Hypothalamus (tissue), 51 donors: ENCODE measurements around the gene ARGFX.
"Not testable (repeated sequence)": the region's sequence is repeated elsewhere in the genome, so short reads cannot be mapped to it uniquely, and the experiment has no call there.

Experiments used
- DNase-seq, 51 donors: peaks; one replicate each; lab custom pipeline; 2025; lab: John Stamatoyannopoulos, UW

The ARGFX gene

DNA sequence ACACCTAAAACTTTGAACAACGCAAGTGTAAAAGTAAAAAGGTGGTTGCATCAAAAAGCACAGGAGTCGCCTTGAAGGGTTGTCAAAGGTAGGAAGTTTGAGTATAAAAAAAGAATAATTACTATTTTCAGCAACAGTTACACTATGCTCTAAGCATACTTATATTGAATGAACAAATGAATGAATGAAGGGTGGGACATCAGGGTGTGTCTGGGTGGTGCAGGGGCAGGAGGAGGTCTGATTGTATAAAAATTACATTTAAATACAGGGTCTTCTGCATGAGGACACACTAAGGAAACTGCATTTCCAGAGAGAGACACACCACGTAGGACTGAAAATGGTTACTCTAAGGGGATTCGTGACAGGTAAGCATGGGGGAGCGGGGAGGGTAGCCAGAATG lies at the start of gene ARGFX:
TSS of gene ARGFX (plus strand) at position 301 of the 400 bp plus-strand sequence. CDS start 2,765 bp downstream, outside the sequence.
- no peak for DNase-seq

GRCh38 chr3:121517953-121518655 lies 49.6 kb upstream of the ARGFX start:
- no peak for DNase-seq

GRCh38 chr3:121520510-121520909 lies 47.2 kb upstream of the ARGFX start:
- DNase-seq = no peak

DNA sequence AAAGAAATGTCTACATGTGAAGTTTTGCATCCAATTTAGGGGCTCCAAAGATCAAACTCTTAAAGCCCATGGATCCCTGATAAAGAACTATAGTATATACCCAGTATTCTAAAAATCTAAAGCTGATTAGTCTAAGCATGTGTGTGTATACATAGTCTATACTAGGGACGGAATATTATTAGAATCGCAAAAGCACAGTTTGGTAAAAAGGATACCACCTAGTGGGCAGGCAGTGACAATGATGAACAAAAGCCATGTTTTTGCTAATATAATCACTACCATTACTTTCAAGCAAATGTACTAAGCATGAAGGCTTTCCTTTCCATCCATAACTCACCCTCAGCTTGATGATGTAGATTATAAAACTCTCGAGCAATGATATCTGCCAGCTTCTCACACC lies 38.4 kb upstream of the ARGFX start:
- no peak for DNase-seq

- DNase-seq = no peak
Measured at GRCh38 chr3:121531269-121531668, 36.5 kb upstream of the ARGFX start.

DNA sequence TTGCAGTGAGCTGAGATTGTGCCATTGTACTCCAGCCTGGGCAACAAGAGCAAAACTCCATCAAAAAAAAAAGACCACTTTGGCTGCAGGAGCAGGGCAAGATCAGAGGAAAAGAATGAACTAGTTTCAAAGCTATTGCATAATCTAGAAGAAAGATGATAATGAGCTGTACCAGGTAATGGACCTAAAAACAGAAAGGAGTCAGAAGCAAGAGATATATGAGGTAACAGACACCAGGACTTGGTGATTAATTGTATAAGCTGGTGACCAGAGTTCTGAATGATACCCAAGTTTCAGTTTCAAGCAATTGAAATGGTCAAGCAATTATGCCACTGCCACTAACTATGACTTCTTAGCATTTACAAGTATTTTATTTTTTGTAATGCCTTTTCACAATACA lies 24.8 kb upstream of the ARGFX start:
- no peak for DNase-seq

GRCh38 chr3:121545049-121545573 lies 22.6 kb upstream of the ARGFX start:
- DNase-seq = no peak

DNA sequence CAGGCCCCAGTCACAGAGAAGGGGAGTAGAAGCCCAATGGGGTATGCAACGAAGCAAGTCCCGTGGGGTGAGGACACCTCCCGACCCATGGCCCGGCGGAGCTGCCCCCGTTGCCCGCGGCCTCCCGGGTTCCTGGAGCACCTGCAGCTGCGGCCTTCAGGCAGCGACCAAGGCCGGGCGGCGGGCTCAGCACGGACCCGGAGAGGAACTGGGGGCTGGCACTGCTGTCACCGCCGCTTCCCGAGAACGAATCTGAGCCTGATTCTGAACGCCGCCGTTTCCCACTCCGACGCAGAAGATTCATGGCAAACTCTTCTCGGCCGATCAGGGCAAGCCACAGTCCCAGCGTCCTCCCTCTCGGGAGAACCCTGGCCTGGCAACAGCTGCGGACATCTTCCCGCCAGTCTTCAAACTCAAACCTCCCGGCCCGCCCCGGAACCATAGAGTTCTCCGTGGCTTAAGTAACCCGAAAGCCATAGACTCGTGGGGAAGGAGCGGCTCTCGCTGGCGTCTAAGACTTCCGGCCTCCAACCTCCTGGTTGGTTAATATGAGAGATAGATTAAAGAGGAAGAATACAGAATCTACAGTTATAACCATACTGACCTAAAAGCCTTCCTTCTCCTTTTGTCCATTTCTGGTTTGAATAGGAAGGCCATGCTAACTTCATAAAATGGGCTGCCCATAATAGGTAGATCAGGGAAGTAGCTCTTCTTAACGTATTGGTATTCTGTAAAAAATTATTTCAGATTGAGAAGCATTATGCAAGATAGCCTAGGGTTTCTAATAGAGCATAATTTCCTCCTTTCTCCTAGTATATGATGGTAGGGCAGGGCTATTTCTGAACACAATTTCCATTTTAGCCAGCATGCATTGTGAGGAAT lies 21.9 kb upstream of the ARGFX start, which contains the start of gene POLQ:
TSS of gene POLQ (minus strand) at position 415 of the 882 bp plus-strand sequence. CDS start at position 304, 111 bp downstream.
- DNase-seq = peak; percentile 10 to 95 (median 82)

DNA sequence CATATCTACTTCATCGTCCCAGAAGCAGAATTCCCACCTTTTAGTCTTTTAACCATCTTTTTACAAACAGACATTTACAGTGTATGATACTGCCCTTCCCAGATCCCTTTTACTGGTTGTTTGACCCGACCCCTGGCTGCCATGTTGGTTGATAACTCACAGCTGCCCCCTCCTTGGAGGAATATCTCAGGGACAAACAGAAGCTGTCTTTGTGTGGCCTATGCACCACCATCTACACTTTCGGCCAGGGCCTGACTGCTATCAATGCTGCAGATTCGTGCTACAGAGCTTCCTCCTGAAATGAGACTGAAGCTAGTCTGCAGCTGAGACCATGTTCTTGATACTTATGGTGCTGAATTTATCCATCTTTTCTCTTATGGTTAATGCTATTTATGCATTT lies 15.4 kb upstream of the ARGFX start:
- peak in 11 of 51 donors; percentile 1 to 16 (median 4) for DNase-seq

DNA sequence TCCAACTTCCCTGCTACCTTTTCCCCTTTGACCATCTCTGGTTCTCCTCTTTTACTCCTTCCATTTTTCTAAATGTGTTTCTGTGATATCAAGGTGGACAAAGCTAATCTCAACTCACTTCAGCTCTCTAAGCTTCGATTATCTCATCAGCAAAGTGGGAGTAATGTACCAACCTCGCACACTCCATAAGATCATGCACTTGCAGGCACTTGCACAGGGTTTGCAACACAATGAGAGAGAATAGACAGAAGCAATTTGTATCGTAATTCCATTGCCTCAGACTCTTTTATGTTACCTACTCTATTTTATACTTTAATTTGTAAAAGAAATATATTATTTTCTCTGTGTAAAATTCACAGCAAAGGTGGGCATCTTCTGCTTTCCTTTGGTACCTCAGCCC lies 15.0 kb upstream of the ARGFX start:
- no peak for DNase-seq

DNA sequence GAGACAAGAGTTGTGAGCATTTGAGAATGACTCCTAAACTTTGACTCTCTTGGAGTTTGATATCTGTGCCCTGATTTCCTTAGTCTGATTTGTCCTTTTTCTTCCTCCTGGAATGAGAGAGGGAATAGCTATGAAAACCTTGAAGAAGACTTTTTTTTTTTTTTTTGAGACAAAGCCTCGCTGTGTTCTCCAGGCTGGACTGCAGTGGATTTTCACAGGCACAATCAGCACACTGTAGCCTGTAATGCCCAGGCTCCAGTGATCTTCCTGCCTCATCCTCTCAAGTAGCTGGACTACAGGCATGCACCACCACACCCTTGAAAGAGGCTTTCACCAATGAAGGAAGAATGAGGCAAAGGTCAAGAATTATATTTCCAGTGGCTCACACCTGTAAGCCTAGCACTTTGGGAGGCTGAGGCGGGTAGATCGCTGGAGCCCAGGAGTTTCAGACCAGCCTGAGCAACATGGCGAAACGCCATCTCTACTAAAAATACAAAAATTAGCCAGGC lies 10.3 kb upstream of the ARGFX start:
- DNase-seq = no peak

DNA sequence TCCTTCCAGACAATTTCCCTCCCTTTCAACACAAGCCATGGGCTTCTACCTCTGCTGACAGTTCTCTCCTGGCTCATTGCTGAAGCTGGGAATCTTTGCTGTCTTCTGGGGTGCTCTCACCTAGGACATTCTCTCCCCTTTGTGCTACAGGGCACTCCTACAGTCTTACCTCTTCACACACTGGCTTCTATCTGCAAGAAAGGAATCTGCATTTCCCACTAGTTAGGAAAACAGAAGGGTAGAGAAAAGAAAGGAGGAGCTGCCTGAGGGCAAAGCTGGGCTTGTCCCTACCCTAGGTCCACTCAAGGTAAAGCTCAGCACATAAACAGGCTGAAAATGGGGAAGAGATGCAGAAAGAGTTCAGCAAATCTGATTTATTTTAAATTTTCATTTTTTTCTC lies 5.6 kb upstream of the ARGFX start:
- no peak for DNase-seq

- no peak for DNase-seq
Measured at GRCh38 chr3:121566773-121567172, 976 bp upstream of the ARGFX start.

GRCh38 chr3:121574449-121574848 lies 6.7 kb downstream of the ARGFX start:
- DNase-seq = no peak

DNA sequence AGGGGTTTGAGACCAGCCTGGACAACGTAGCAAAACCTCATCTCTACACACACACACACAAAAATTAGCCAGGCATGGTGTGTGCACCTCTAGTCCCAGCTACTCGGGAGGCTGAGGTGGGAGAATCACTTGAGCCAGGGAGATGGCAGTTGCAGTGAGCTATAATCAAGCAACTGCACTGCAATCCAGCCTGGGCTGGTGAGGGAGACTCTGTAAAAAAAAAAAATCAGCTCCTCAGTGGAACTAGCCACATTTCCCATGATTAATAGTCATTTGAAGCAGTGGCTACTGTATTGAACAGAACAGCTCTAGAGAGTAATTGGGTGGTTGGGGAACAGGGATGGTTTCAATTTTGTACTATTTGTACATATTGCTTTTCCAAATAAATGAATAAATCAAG lies 13.9 kb downstream of the ARGFX start:
- no peak for DNase-seq

- no peak for DNase-seq
Measured at GRCh38 chr3:121584418-121584817, 16.7 kb downstream of the ARGFX start.

- peak in 1 of 51 donors; percentile 5 for DNase-seq
Measured at GRCh38 chr3:121592856-121593702, 25.3 kb downstream of the ARGFX start, which contains the start of gene FBXO40. Gene FBXO40 (plus strand): TSS chr3:121593379. CDS start chr3:121620576, 27,197 bp downstream.

DNA sequence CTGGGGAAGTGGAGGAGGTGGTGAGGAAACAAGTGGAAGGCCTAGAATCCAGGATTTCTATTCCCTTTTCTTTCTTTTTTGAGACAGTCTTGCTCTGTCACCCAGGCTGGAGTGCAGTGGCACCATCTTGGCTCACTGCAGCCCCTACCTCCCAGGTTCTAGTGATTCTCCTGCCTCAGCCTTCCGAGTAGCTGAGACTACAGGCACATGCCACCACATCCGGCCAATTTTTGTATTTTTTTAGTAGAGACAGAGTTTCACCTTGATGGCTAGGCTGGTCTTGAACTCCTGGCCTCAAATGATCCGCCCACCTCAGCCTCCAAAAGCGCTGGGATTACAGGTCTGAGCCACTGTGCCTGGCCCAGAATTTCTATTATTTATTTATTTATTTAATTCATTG lies 26.1 kb downstream of the ARGFX start:
- DNase-seq = not testable (repeated sequence)

- DNase-seq = no peak
Measured at GRCh38 chr3:121594850-121595249, 27.1 kb downstream of the ARGFX start.

GRCh38 chr3:121595765-121596406 lies 28.1 kb downstream of the ARGFX start:
- DNase-seq = no peak
